CD4-positive, CD25-positive, alpha-beta regulatory T cell (primary cell): Measurements from ENCODE around the gene MPP2. TPM values are rescaled to one million over a fixed set of nuclear protein-coding genes. Genes with fewer than 3 reads are reported as not detected.

Experiments
- ATAC-seq, 2 donors: fragments of 150-1000 bp; cut with Tn5 transposase; one replicate each; pipeline ENCODE4 v1.10.0; 2021; ENCODE audit warnings: low read depth in 2 of 2, moderate number of reproducible peaks in 2 of 2, moderate library complexity in 1 of 2
- DNase-seq, 3 donors: peaks; one replicate each; pipeline versions ENCODE4 v3.0.0 to v3.0.0-alpha.2; 2012 to 2022; ENCODE audit warnings: mixed read lengths in 1 of 3
- H3K27ac ChIP-seq: one replicate; pipeline ENCODE4 v1.7.0; 2013; ENCODE audit warnings: mild to moderate bottlenecking, low read length; ENCODE audit not compliant: insufficient read depth, poor library complexity, severe bottlenecking
- H3K27me3 ChIP-seq: one replicate; pipeline ENCODE4 v1.7.0; 2013; ENCODE audit warnings: low read length; ENCODE audit not compliant: control insufficient read depth, insufficient read depth
- H3K36me3 ChIP-seq: one replicate; pipeline ENCODE4 v1.7.0; 2013; ENCODE audit warnings: mild to moderate bottlenecking, low read length, moderate library complexity; ENCODE audit not compliant: control insufficient read depth, insufficient read depth
- H3K4me1 ChIP-seq: 2 replicates; pipeline ENCODE4 v1.7.0; 2013; ENCODE audit warnings: mild to moderate bottlenecking, low read length; ENCODE audit not compliant: insufficient read depth, control insufficient read depth, poor library complexity, severe bottlenecking
- H3K4me3 ChIP-seq: one replicate; pipeline ENCODE4 v1.7.0; 2013; ENCODE audit warnings: low read depth, mild to moderate bottlenecking, low read length, moderate library complexity
- H3K9me3 ChIP-seq, 2 experiments: 1 replicate in 1 of 2; 2 replicates in 1 of 2; pipeline ENCODE4 v1.7.0; 2013; ENCODE audit warnings: low read length in 2 of 2, mild to moderate bottlenecking in 1 of 2, moderate library complexity in 1 of 2; ENCODE audit not compliant: control insufficient read depth in 2 of 2
- H3K27ac Mint-ChIP-seq, 3 donors: one replicate each; pipeline ENCODE4 v1.8.0; 2020 to 2022; ENCODE audit warnings: mild to moderate bottlenecking in 3 of 3, mixed read lengths in 3 of 3, moderate library complexity in 2 of 3
- H3K27me3 Mint-ChIP-seq: one replicate; pipeline ENCODE4 v1.8.0; 2022; ENCODE audit warnings: mild to moderate bottlenecking, mixed read lengths
- H3K36me3 Mint-ChIP-seq: one replicate; pipeline ENCODE4 v1.8.0; 2020; ENCODE audit warnings: mixed read lengths
- H3K4me1 Mint-ChIP-seq, 4 donors: one replicate each; pipeline ENCODE4 v1.8.0; 2020 to 2022; ENCODE audit warnings: mixed read lengths in 4 of 4, mild to moderate bottlenecking in 1 of 4
- H3K4me3 Mint-ChIP-seq, 4 donors: one replicate each; pipeline ENCODE4 v1.8.0; 2020 to 2022; ENCODE audit warnings: mild to moderate bottlenecking in 4 of 4, mixed read lengths in 4 of 4, moderate library complexity in 3 of 4
- H3K9me3 Mint-ChIP-seq, 7 donors: one replicate each; pipeline ENCODE4 v1.8.0; 2020 to 2022; ENCODE audit warnings: mixed read lengths in 7 of 7, mild to moderate bottlenecking in 3 of 7, moderate library complexity in 2 of 7
- polyA plus RNA-seq, 4 donors: library from polyadenylated mRNA; unstranded; fragments of 300-500 nt; fragmentation: Illumina TruSeq; gene quantifications; one replicate each; pipeline ENCODE4 v1.2.3, GENCODE V29; 2021
- total RNA-seq: library from RNA; stranded (reverse); gene quantifications from one replicate; pipeline ENCODE4 v1.2.3, GENCODE V29; 2022

MPP2 gene
- total and polyA plus RNA-seq, 5 donors from 2014 or later: 0.47 to 1.6 TPM; not detected in 3

DNA sequence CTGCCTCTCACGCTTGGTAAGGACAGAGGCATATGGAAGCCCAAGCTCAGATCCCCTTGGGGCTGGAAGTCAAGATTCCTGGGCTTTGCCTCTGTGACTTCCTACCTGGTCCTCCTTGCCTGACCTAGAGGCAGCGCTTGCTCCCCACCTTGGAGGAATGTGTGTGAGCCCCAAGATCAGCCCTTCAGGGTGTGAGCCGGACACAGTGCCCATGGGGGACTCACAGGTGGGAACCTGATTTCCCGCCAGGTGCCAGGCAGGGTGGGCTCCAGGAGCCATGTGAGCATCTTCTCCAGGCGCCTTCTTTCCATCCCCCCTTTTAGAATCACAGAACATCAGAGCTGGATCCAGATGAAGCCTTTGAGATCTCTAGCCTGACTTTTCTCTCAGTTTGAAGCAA, 50.2 kb downstream of the MPP2 start:
- Mint-ChIP-seq H3K27ac (no peak overlapping the region), H3K9me3 (no peaks in the 10 kb centered on the region), H3K27me3 (peaks cover 7% of the 10 kb centered on the region), H3K4me3 (no peak overlapping the region), H3K36me3 (no peaks in the 10 kb centered on the region), H3K4me1 (no peaks in the 10 kb centered on the region)
- no peak for ATAC-seq
- Histone ChIP-seq H3K27ac (no peak overlapping the region), H3K4me3 (no peak overlapping the region), H3K9me3 (no peaks in the 10 kb centered on the region), H3K27me3 (no peaks in the 10 kb centered on the region), H3K36me3 (no peaks in the 10 kb centered on the region), H3K4me1 (no peaks in the 10 kb centered on the region)
- no peak for DNase-seq

DNA sequence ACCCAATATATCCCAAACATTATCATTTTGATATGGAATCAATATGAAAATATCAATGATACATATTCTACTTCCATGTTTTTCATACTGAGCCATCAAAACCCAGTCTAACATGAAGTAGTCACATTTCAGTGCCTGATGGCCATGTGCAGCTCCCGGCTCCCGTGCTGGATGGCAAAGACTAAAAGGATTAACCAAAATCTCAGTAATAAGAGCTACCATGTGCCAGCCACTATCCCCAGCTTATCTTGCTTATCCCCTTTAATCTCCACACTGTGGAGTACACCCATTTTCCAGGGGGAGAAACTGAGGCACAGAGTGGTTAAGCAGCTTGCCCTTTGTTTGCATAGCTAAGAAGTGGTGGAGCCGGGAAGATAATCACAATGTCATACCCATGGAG, 51.2 kb downstream of the MPP2 start:
- Mint-ChIP-seq H3K4me1 (no peaks in the 10 kb centered on the region), H3K36me3 (no peaks in the 10 kb centered on the region), H3K27me3 (peaks cover 9% of the 10 kb centered on the region), H3K27ac (no peak overlapping the region), H3K4me3 (no peak overlapping the region), H3K9me3 (peaks cover 0 to 3% (median 0%) of the 10 kb centered on the region in 7 donors)
- Histone ChIP-seq H3K27ac (no peak overlapping the region), H3K36me3 (no peaks in the 10 kb centered on the region), H3K4me1 (no peaks in the 10 kb centered on the region), H3K4me3 (no peak overlapping the region), H3K9me3 (no peaks in the 10 kb centered on the region), H3K27me3 (no peaks in the 10 kb centered on the region)
- no peak for ATAC-seq
- DNase-seq: no peak

DNA sequence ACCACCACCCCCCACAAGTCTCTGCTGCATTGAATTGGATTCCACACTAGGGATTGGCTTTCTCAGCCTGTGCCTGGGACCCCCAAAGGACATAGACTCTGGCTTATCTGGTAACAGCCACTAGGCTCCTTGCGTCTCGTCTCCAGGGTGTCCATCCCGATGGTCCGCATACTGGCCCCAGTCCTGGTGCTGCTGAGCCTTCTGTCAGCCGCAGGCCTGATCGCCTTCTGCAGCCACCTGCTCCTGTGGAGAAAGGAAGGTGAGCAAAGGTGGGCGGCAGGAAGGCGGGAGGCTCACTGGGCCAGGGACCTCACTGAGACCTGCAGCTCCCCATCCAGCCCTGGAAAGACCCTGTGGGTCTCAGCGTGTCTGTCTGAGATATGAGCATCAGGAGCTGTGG, 52.3 kb downstream of the MPP2 start:
- Mint-ChIP-seq H3K9me3 (peaks cover 0 to 3% (median 0%) of the 10 kb centered on the region in 7 donors), H3K27ac (no peak overlapping the region), H3K27me3 (peaks cover 19% of the 10 kb centered on the region), H3K4me3 (no peak overlapping the region), H3K36me3 (no peaks in the 10 kb centered on the region), H3K4me1 (no peaks in the 10 kb centered on the region)
- Histone ChIP-seq H3K27me3 (no peaks in the 10 kb centered on the region), H3K27ac (no peak overlapping the region), H3K4me3 (no peak overlapping the region), H3K4me1 (no peaks in the 10 kb centered on the region), H3K9me3 (no peaks in the 10 kb centered on the region), H3K36me3 (no peaks in the 10 kb centered on the region)
- DNase-seq (no peak), ATAC-seq (no peak)

DNA sequence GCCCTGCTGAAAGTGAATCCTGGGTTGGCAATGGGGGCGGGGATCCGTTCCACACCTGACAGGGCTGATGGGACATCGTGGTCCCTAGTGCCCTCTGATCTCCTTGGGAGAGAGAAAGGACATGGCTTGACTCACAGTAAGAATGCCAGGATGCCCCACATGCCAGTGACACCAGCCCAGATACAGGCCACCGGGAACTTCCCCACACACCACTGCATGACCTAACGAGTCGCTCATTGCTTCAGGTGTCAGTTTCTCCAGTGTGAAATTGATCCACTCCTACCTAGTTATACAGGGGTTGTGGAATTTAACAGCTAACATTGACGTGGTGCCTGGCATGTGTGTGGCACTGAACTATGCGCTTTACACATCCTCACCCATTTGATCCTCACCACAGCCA, 52.8 kb downstream of the MPP2 start:
- no peaks in the 10 kb centered on the region for H3K36me3 Mint-ChIP-seq
- Histone ChIP-seq H3K27me3 (peaks cover 2% of the 10 kb centered on the region), H3K4me1 (no peaks in the 10 kb centered on the region), H3K9me3 (no peaks in the 10 kb centered on the region), H3K4me3 (no peak overlapping the region), H3K27ac (no peak overlapping the region), H3K36me3 (no peaks in the 10 kb centered on the region)
- H3K9me3 Mint-ChIP-seq: peaks cover 0 to 3% (median 0%) of the 10 kb centered on the region in 7 donors
- DNase-seq (no peak), ATAC-seq (no peak)
- no peak overlapping the region for H3K27ac Mint-ChIP-seq
- no peaks in the 10 kb centered on the region for H3K4me1 Mint-ChIP-seq
- H3K4me3 Mint-ChIP-seq: no peak overlapping the region
- H3K27me3 Mint-ChIP-seq: peaks cover 23% of the 10 kb centered on the region

DNA sequence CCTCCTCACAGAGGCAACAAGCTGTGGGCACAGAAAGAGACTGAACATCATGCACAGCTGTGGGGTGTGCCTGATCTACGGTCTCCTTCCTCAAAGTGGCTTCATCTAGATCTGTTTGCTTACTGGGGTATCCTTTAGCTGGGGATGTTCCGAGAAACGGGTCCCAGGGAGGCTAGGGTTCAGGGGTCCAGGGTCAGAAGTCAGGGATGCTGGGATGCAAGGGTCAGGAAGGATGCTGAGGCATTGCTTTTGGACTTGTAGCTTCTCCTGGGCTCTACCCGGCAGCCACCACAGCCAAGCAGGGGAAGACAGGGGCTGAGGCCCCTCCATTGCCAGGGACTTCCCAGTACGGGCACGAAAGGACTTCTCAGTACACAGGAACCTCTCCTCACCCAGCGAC, 53.8 kb downstream of the MPP2 start:
- DNase-seq: no peak
- peaks cover 2% of the 10 kb centered on the region for H3K27me3 ChIP-seq

DNA sequence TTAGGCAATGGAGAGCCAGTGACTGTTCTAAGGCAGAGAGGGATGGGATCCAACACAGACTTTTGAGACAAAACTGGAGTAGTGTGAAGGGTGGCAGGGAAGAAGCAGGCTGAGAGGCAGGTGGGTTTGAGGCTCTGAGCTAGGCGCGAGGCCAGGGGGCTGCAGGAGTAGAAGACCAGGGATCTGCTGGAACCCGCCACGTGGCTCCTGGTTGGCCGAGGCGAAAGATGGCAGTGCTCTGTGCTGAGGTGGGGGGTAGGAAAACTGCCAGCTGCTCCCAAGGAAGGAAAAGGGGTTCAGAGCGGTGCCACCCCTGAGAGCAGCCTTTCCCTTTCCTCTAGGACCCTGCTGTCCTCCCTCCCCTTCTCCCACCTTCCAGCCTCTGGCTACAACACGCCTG, 54.8 kb downstream of the MPP2 start:
- Histone ChIP-seq H3K36me3 (no peaks in the 10 kb centered on the region), H3K27ac (no peak overlapping the region), H3K27me3 (peaks cover 2% of the 10 kb centered on the region), H3K4me3 (no peak overlapping the region), H3K4me1 (no peaks in the 10 kb centered on the region), H3K9me3 (no peaks in the 10 kb centered on the region)
- H3K9me3 Mint-ChIP-seq: peaks cover 0 to 3% (median 0%) of the 10 kb centered on the region in 7 donors
- H3K27me3 Mint-ChIP-seq: peaks cover 31% of the 10 kb centered on the region
- H3K27ac Mint-ChIP-seq: no peak overlapping the region
- no peaks in the 10 kb centered on the region for H3K4me1 Mint-ChIP-seq
- H3K36me3 Mint-ChIP-seq: no peaks in the 10 kb centered on the region
- no peak for DNase-seq
- no peak for ATAC-seq
- no peak overlapping the region for H3K4me3 Mint-ChIP-seq

More for the DNA sequence above, 53.8 kb downstream of the MPP2 start:
- Mint-ChIP-seq H3K4me3 (no peak overlapping the region), H3K27ac (no peak overlapping the region), H3K9me3 (peaks cover 0 to 3% (median 0%) of the 10 kb centered on the region in 7 donors), H3K36me3 (no peaks in the 10 kb centered on the region), H3K4me1 (no peaks in the 10 kb centered on the region), H3K27me3 (peaks cover 29% of the 10 kb centered on the region)
- no peak for ATAC-seq
- H3K4me3 ChIP-seq: no peak overlapping the region
- no peaks in the 10 kb centered on the region for H3K9me3 ChIP-seq
- no peak overlapping the region for H3K27ac ChIP-seq
- no peaks in the 10 kb centered on the region for H3K36me3 ChIP-seq
- H3K4me1 ChIP-seq: no peaks in the 10 kb centered on the region

DNA sequence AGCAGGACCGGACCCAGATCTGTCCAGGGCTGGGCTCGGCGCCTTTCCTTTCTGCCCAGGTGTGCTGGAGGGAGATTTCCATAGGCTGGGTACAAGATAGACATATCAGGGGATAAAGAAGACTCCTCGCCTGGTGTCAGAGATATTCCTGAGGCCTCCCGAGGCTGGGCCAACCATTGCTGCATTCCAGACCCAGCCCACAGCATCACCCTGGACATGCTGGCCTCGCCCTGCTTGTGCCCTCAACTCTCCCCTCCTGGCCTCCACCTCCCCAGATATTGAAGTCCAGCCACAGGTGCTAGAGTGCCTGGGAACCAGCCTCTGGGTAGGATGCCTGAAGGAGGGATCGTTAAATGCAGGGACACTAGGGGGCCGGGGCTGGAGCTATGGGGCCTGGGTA, 58.2 kb downstream of the MPP2 start:
- H3K27ac ChIP-seq: no peak overlapping the region
- no peak for ATAC-seq
- no peak for DNase-seq
- Mint-ChIP-seq H3K36me3 (no peaks in the 10 kb centered on the region), H3K27me3 (peaks cover 41% of the 10 kb centered on the region), H3K4me1 (no peaks in the 10 kb centered on the region), H3K27ac (peak overlapping the region in 1 of 3 donors; percentile 23), H3K9me3 (peaks cover 0 to 3% (median 0%) of the 10 kb centered on the region in 7 donors), H3K4me3 (no peak overlapping the region)
- H3K4me3 ChIP-seq: no peak overlapping the region
- H3K4me1 ChIP-seq: no peaks in the 10 kb centered on the region
- peaks cover 2% of the 10 kb centered on the region for H3K27me3 ChIP-seq
- no peaks in the 10 kb centered on the region for H3K9me3 ChIP-seq
- no peaks in the 10 kb centered on the region for H3K36me3 ChIP-seq

DNA sequence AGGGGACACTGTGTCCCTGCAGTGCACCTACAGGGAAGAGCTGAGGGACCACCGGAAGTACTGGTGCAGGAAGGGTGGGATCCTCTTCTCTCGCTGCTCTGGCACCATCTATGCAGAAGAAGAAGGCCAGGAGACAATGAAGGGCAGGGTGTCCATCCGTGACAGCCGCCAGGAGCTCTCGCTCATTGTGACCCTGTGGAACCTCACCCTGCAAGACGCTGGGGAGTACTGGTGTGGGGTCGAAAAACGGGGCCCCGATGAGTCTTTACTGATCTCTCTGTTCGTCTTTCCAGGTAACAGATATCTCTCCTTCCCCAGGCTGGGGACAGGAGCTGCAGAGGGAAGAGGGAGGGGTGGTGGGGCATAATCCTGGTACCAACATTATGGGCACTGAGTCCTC, 58.7 kb downstream of the MPP2 start:
- no peak for ATAC-seq

More for the DNA sequence above, 58.7 kb downstream of the MPP2 start:
- Histone ChIP-seq H3K4me3 (no peak overlapping the region), H3K9me3 (no peaks in the 10 kb centered on the region), H3K36me3 (no peaks in the 10 kb centered on the region), H3K27me3 (peaks cover 2% of the 10 kb centered on the region), H3K4me1 (no peaks in the 10 kb centered on the region), H3K27ac (no peak overlapping the region)
- Mint-ChIP-seq H3K27ac (no peak overlapping the region), H3K27me3 (peaks cover 41% of the 10 kb centered on the region), H3K4me3 (no peak overlapping the region), H3K9me3 (peaks cover 0 to 3% (median 0%) of the 10 kb centered on the region in 7 donors), H3K36me3 (no peaks in the 10 kb centered on the region), H3K4me1 (no peaks in the 10 kb centered on the region)
- no peak for DNase-seq
